A673 (cell line): ENCODE data around the gene SNRNP70. TPM values are rescaled to one million over a fixed set of nuclear protein-coding genes. Genes with fewer than 3 reads are reported as not detected.

Experiments used
- BruUV-seq: library from RNA; stranded (reverse); fragments of 400-500 nt; replicated peaks from 2 replicates; lab custom pipeline; 2021; lab: Mats Ljungman, UMichigan
- CTCF ChIA-PET: fragments of 300-600 bp; sonication (Branson Sonifier 250); formaldehyde crosslinking; loops from one replicate; lab custom pipeline; 2022; ENCODE audit warnings: antibody characterized with exemption; lab: Charles Lee
- POLR2A ChIA-PET: fragments of 300-600 bp; sonication (Branson Sonifier 250); formaldehyde crosslinking; loops from one replicate; lab custom pipeline; 2022; ENCODE audit warnings: antibody characterized with exemption; ENCODE audit not compliant: low non-redundant PET; lab: Charles Lee
- DNase-seq: peaks from one replicate; pipeline ENCODE4 v3.0.0-alpha.2; 2015; ENCODE audit warnings: low spot score
- H3K27ac ChIP-seq: fragments of 200-600 bp; sonication (generic); 2 replicates; pipeline ENCODE4 v1.5.1; 2016; ENCODE audit warnings: mixed run types, low read depth, mild to moderate bottlenecking, mixed read lengths, antibody characterized with exemption, low read length; ENCODE audit not compliant: poor library complexity, severe bottlenecking
- H3K27me3 ChIP-seq: fragments of 200-600 bp; sonication (generic); replicated peaks from 2 replicates; pipeline ENCODE4 v1.6.1; 2017; ENCODE audit warnings: mixed run types, low read depth, mild to moderate bottlenecking, mixed read lengths, antibody characterized with exemption, low read length; ENCODE audit not compliant: insufficient read depth, poor library complexity
- H3K36me3 ChIP-seq: fragments of 200-600 bp; sonication (generic); 2 replicates; pipeline ENCODE4 v1.6.1; 2016; ENCODE audit warnings: mixed run types, mild to moderate bottlenecking, mixed read lengths, antibody characterized with exemption, low read length; ENCODE audit not compliant: insufficient read depth, poor library complexity, severe bottlenecking
- H3K4me1 ChIP-seq: fragments of 200-600 bp; sonication (generic); 2 replicates; pipeline ENCODE4 v1.6.1; 2017; ENCODE audit warnings: mixed run types, mild to moderate bottlenecking, mixed read lengths, antibody characterized with exemption, low read length; ENCODE audit not compliant: insufficient read depth, poor library complexity, severe bottlenecking
- H3K4me3 ChIP-seq: fragments of 200-600 bp; sonication (generic); 2 replicates; pipeline ENCODE4 v1.5.1; 2016; ENCODE audit warnings: low read depth, mixed run types, mild to moderate bottlenecking, mixed read lengths, low read length; ENCODE audit not compliant: poor library complexity, severe bottlenecking
- H3K9me3 ChIP-seq: fragments of 200-600 bp; sonication (generic); 2 replicates; pipeline ENCODE4 v1.6.1; 2016; ENCODE audit warnings: mixed run types, low read depth, mild to moderate bottlenecking, mixed read lengths, antibody characterized with exemption, low read length; ENCODE audit not compliant: poor library complexity, severe bottlenecking
- EZH2 ChIP-seq: fragments of 200-600 bp; sonication (generic); IDR thresholded peaks from 2 replicates; pipeline ENCODE4 v1.6.1; 2017; ENCODE audit warnings: borderline replicate concordance, low read depth, mild to moderate bottlenecking, mixed read lengths, antibody characterized with exemption, low read length; ENCODE audit not compliant: poor library complexity, severe bottlenecking
- intact Hi-C: fragments of 100-400 bp; cut with micrococcal nuclease; formaldehyde crosslinking; loops from one replicate; pipeline ENCODE4 v1.10.0; 2022; ENCODE audit not compliant: unreplicated experiment
- total RNA-seq: library from RNA; stranded (reverse); gene quantifications from 2 replicates; pipeline ENCODE4 v1.2.3, GENCODE V29; 2021
- TF ChIP-seq, protein P1 (sequence below): fragments of 300-800, 200-600 bp; sonication (generic); conservative IDR thresholded peaks from 2 replicates; pipeline ENCODE4 v1.5.1; 2017; ENCODE audit warnings: low read depth, mild to moderate bottlenecking, antibody characterized with exemption, low read length, moderate library complexity, mixed read lengths

Gene SNRNP70
- total RNA-seq, 1 experiment from 2014 or later, result 295 TPM

DNA sequence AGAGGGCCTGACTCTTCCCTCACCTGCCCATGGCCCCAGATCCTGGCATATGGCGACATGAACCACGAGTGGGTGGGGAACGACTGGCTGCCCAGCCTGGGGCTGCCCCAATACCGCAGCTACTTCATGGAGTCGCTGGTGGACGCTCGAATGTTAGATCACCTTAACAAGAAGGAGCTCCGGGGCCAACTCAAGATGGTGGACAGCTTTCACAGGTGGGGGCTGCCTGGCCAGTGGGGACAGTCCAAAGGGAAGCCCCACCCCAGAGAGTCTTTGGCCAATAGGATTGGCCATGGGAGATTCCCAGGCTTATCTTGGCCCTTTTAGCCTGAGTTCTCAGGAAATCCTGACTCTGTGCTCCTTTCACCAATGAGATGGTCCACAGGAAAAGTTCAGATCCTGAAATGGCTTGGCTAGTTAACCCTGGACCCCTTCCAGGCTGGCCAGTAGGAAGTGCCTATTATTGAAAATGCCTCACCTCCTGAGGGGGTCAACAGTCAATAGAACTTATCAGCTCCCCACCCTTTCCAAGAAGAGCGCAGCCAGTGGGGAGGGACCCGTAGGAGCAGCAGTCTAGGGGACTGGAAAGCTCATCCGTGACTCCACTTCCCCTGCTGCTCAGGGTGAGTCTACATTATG, 62.9 kb downstream of the SNRNP70 start:
- POLR2A ChIA-PET, result no interaction called here

DNA sequence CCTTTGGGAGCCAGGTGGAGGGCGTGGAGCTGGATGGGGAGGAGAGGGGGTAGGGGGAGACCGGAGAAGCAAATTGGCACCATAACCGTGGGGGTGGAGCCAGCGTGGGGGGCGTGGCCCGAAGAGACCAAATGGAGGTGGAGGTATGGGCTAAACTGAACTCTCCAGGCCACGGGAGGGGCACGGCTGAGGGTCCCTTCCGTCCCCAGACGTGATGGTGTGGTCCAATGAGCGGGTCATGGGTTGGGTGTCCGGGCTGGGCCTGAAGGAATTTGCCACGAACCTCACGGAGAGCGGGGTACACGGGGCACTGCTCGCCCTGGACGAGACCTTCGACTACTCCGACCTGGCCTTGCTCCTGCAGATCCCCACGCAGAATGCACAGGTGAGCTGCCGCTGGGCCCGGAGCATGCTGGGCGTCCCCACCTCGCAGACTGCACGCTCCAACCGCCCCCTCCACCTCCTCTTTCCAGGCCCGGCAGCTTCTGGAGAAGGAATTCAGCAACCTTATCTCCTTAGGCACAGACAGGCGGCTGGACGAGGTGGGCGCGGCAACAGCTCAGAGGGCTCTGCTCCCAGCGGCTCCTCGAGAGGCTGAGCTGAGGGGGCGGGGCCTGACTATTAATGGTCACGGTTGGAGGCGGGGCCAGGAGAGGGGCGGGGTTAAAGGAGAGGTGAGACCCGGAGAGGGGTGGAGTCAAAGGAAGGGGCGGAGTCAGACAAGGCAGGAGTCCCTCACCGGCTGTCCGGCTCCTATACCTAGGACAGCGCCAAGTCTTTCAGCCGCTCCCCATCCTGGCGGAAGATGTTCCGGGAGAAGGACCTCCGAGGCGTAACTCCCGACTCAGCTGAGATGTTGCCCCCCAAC, 63.8 kb downstream of the SNRNP70 start:
- no TSS peak for BruUV-seq
- CTCF ChIA-PET, result interaction anchor here (1.0 to 1.7 kb wide), 2 partner anchors 50 to 51 kb away, joined by 7 to 9 read pairs; no protein-coding TSS in a partner anchor
- intact Hi-C loops, result loop anchor here (5.0 kb wide), 1 partner anchor 58 kb away; no protein-coding TSS in a partner anchor
- Histone ChIP-seq H3K9me3 (no peaks in the 10 kb centered on the region), H3K4me1 (peaks cover 31% of the 10 kb centered on the region), H3K27ac (peak overlapping the region; percentile 96), H3K4me3 (peak overlapping the region; percentile 76), H3K36me3 (no peaks in the 10 kb centered on the region), H3K27me3 (no peaks in the 10 kb centered on the region)
- peak; percentile 99 for DNase-seq
- TF ChIP-seq, protein P1, sequence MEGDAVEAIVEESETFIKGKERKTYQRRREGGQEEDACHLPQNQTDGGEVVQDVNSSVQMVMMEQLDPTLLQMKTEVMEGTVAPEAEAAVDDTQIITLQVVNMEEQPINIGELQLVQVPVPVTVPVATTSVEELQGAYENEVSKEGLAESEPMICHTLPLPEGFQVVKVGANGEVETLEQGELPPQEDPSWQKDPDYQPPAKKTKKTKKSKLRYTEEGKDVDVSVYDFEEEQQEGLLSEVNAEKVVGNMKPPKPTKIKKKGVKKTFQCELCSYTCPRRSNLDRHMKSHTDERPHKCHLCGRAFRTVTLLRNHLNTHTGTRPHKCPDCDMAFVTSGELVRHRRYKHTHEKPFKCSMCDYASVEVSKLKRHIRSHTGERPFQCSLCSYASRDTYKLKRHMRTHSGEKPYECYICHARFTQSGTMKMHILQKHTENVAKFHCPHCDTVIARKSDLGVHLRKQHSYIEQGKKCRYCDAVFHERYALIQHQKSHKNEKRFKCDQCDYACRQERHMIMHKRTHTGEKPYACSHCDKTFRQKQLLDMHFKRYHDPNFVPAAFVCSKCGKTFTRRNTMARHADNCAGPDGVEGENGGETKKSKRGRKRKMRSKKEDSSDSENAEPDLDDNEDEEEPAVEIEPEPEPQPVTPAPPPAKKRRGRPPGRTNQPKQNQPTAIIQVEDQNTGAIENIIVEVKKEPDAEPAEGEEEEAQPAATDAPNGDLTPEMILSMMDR, result no peak
- TF ChIP-seq EZH2, result no peak
- POLR2A ChIA-PET, result interaction anchor here (0.5 to 0.6 kb wide), 3 partner anchors 29 to 704 kb away, joined by 6 to 17 read pairs (median 7); no protein-coding TSS in a partner anchor

More for the DNA sequence above, 62.9 kb downstream of the SNRNP70 start:
- H3K9me3 ChIP-seq, result no peaks in the 10 kb centered on the region
- peak overlapping the region; percentile 76 for H3K4me3 ChIP-seq
- H3K36me3 ChIP-seq, result no peaks in the 10 kb centered on the region
- CTCF ChIA-PET, result interaction anchor here (1.7 kb wide), 1 partner anchor 51 kb away, joined by 9 read pairs; no protein-coding TSS in a partner anchor
- no peak for TF ChIP-seq EZH2
- TF ChIP-seq, protein P1, result no peak
- no peaks in the 10 kb centered on the region for H3K27me3 ChIP-seq
- BruUV-seq, result TSS peak; percentile 42
- H3K4me1 ChIP-seq, result peaks cover 31% of the 10 kb centered on the region
- peak overlapping the region; percentile 96 for H3K27ac ChIP-seq
- DNase-seq, result peak; percentile 4
- intact Hi-C loops, result loop anchor here (5.0 kb wide), 1 partner anchor 59 kb away; no protein-coding TSS in a partner anchor

DNA sequence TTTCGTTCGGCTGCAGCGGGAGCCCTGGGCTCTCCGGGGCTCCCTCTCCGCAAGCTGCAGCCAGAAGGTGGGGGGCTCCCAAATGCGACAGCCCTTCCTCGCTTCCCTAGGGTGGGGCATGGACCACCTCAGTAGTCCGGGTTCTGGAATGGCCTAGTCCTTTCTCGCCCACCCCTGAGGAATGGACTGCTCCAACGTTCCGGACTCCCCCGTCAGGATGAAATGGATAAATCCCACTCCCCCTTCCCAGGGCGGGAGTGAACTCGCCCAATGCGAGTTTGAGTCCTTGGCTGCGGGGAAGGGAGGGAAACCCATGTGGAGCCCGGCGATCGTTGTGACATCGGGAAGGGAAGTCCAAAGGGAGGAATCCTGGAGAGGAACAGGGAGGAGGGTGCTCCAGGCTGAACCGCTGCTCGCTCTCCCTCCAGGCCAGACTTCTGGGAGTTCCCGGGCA, 64.4 kb downstream of the SNRNP70 start:
- Histone ChIP-seq H3K4me1 (peaks cover 31% of the 10 kb centered on the region), H3K27me3 (no peaks in the 10 kb centered on the region), H3K27ac (peak overlapping the region; percentile 96), H3K36me3 (no peaks in the 10 kb centered on the region), H3K4me3 (peak overlapping the region; percentile 76), H3K9me3 (no peaks in the 10 kb centered on the region)
- ChIA-PET POLR2A (interaction anchor here (0.5 kb wide), 1 partner anchor 703 kb away, joined by 17 read pairs; no protein-coding TSS in a partner anchor), CTCF (interaction anchor here (1.0 to 1.7 kb wide), 2 partner anchors 49 to 52 kb away, joined by 7 to 9 read pairs; no protein-coding TSS in a partner anchor)
- DNase-seq, result peak; percentile 96
- TF ChIP-seq EZH2, result no peak
- TF ChIP-seq, protein P1, result no peak
- BruUV-seq, result no TSS peak
- intact Hi-C loops, result loop anchor here (5.0 kb wide), 1 partner anchor 58 kb away; no protein-coding TSS in a partner anchor
